ENCODE measurements around the gene LIME1.

LIME1 gene

DNA sequence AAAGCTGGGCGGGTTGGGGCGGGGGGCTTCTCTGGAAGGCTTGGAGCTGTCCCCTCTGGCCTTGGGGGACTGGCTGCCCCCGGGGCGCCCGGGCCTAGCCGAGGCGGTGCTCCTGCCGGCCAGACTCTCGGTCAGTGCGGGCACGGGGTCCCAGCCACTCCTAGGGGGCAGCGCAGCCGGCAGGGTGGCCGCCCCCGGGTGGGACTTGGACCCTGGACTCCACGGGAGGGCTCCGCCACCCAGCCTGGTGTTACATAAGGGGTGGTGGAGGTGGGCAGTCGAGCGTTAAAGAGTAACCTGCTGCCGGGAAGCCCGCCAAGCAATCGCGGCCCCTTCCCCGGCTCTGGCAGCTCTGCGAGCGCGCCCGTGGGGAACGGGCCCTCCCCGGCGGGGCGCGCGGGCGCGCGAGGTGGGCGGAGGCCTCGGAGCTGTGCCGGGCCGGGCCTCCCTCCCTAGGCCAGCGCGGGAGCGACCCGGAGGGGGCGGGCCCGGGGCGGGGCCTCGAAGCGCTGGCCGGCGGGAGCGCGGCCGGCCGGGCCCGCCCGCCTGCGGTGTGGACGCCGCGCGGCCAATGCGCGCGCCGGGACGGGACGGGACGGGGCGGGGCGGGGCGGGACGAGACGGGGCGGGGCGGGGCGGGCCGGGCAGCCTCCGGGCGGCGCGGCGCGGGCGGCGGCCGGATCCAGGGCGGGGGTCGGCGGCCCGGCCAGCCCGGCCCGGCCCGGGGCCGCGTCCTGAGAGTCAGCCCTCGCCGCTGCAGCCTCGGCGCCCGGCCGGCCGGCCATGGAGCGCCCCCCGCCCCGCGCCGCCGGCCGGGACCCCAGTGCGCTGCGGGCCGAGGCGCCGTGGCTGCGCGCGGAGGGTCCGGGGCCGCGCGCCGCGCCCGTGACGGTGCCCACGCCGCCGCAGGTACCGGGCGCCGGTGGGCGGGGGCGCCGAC lies 2.9 kb downstream of the LIME1 start, which contains the start of gene SLC2A4RG:
TSS of gene SLC2A4RG (plus strand) at position 647 of the 940 bp plus-strand sequence. CDS start at position 784, 137 bp downstream.
- peak; percentile 82 for DNase-seq

DNA sequence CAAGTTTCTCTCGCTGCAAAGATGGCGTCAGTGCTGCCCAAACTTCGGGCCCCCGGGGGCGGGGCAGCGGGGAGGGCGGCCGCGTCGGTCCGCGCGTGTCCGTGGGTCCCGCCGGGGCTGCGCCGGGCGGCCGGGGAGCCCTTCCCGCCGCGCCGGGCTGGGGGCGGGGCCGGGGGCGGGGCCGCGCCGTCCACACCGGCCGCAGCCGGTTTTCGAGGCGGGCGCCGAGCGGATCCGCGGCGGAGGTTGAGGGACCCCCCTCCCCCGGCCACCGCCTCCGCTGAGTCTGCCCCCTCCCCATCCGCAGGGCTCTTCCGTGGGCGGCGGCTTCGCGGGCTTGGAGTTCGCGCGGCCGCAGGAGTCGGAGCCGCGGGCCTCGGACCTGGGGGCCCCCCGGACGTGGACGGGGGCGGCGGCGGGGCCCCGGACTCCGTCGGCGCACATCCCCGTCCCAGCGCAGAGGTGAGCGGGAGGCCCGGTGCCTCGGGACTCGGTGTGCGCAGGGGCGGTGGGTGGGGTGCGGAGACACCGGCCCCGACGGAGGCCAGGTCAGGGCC lies 3.7 kb downstream of the LIME1 start:
- no peak for DNase-seq

DNA sequence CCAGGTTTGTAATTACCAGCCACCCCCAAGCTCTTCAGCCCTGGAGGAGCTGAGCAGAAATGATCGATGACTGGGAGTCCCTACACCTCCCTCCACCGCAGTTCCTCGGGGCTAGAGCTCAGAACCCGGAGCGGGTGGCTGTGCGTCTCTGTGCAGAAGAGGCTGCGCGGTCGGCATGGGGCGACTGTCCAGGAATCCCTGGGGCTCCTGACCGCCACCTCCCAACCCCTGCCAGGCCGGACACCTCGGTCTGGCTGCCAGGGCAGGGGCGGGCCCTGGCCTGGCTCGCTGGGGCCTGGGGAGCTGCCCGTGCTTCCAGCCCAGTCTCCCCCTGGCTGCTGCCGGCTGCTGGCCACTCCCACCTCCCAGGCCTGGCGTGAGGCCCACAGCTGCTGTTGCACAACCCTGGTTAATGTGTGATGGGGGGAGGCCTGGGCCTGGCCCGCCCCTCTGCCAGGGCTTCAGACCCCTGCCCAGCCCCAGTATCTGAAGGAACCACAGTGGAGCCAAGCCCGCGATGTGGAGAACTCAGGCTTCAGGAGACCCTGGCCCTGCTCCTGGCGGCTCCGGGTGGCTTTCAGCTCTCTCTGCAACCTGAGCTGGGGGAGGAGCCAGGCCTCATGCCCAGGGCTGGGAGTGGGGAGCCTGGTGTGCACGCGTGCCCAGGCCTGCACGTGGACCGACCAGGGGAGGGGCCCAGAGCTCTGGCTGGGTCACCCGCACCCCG lies 4.3 kb downstream of the LIME1 start:
- DNase-seq: no peak

DNA sequence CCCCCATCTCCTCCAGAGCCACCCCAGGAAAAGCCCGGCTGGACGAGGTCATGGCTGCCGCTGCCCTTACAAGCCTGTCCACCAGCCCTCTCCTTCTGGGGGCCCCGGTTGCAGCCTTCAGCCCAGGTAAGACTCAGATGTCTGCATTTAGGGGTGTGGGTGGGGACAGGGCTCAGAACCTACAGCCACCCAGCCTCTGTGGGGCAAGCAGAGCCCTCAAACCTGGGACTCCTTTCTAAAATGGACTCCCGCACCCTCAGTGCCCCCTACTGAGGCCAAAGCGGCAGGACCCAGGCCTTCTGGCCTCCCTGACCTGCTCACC lies 4.9 kb downstream of the LIME1 start:
- DNase-seq: no peak

DNA sequence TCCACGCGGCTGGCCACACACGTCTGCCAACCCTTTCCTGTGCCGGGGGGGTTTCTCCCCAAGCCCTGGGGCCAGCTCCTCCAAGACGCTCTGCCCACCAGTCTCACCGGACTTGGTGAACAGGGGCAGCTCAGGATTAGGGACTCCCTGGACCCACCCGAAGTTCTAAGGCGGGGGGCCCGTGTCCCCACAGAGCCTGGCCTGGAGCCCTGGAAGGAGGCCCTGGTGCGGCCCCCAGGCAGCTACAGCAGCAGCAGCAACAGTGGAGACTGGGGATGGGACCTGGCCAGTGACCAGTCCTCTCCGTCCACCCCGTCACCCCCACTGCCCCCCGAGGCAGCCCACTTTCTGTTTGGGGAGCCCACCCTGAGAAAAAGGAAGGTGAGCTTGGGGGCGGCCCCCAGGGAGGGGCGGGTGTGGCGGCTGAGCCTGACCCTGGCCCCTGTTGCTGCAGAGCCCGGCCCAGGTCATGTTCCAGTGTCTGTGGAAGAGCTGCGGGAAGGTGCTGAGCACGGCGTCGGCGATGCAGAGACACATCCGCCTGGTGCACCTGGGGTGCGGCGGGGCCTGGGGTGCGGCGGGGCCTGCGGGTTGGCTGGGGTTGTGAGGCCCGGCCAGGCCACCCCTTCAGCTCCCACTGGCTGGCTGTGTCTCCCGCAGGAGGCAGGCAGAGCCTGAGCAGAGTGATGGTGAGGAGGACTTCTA lies 5.4 kb downstream of the LIME1 start:
- DNase-seq: no peak

DNA sequence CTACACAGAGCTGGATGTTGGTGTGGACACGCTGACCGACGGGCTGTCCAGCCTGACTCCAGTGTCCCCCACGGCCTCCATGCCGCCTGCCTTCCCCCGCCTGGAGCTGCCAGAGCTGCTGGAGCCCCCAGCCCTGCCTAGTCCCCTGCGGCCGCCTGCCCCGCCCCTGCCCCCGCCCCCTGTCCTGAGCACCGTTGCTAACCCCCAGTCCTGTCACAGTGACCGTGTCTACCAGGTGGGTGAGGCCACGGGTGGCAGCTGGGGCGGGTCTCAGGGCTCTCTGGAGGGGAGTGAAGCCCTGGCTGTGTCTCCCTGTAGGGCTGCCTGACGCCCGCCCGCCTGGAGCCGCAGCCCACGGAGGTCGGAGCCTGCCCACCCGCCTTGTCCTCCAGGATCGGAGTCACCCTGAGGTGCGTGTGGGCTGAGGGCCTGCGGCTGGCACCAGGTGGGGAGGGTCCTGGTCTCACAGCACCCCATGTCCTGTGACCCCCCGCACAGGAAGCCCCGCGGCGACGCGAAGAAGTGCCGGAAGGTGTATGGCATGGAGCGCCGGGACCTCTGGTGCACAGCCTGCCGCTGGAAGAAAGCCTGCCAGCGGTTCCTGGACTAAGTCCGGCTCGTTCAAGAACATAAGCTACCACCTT lies 6.0 kb downstream of the LIME1 start:
- DNase-seq: no peak

DNA sequence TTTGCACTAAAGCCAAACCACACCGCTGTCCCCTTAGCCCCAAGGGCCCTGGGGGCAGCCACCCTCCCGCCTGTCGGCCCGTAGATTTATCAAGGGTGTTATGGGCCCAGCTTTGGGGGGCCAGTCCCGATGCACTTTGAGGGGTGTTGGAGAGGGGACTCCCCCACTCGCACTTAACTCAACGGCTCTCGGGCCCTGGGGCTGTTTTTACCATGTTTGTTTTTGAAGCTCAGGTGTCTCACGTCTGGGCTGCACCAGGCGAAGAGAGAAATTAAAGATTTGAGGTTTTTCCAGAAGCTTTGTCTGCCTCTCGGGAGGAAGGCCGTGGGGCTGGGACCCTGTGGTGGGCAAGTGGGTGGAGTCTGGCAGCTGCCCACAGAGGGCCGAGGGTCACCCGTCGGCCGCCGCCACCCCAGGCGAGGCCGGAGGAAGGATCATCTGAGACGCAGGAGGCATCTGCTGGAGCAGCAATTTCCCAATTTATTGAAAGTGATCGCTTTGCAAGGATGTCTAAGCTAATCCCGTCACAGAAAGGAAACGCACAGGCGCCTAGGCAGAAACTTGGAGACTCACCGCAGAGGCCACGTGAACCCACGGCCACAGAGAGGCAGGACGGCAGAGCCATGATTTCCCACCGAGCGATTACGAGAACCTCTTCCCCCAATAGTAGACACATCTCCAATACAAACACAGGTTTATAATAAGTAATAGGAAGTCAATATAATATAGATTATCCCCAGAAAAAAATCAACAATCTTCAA lies 6.9 kb downstream of the LIME1 start:
- DNase-seq: no peak

DNA sequence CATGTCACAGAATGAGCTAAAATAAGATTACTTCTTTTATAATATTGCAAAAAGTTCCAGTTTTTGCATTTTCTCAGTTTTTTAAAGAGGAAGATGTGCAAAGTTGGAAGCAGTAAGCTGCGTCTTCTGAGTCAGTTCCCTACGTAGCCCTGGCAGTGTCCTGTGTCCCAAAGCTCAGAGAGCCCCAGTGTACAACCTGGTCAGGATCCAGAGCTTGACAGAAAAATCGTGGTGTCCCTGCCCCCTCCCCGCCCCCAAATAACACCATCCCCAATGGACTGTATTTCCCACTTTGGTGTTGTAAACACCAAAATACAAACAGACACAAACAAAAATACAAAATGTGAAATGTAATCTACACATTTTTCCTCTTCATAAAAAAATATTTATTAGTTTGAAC lies 7.7 kb downstream of the LIME1 start:
- no peak for DNase-seq

DNA sequence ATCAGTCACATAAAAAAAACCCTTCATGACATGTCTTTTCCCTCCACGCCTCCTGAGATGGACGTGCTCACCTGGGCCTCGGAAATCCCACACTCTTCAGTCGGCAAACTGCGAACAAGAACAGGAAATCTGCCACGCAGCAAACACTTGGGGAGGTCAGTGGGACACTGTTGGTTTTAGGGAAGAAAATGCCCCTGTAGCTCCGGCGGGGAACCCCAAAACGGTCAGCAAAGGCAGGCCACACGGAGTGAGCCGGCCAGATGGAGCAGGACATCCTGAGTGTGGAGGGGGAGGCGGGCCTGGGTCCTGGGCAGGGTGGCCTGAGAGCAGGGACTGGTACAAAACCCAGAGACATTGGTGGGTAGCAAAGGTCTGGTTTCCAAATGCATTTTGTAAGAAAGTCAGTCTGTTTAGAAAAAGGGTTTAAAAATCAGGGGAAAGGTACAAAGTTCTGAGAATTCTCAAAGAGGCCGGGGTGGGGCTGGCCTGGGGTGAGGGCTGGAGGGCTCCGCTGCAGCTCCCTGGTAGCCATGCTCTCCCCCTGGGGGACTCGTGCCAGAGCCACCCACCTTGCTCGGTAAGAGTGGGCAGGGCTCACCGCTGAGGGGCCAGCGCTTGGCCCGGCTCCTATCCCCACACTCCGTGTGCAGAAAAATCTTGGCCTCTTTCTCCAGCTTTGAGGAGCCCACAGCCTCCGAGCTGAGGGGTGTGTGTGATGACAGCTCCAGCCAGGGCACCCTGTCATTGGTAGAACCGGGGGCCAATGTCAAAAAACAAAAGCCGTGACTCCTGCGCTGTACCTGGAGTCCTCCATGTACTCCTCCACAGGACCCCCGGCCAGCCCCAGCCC lies 8.3 kb downstream of the LIME1 start:
- DNase-seq: no peak

DNA sequence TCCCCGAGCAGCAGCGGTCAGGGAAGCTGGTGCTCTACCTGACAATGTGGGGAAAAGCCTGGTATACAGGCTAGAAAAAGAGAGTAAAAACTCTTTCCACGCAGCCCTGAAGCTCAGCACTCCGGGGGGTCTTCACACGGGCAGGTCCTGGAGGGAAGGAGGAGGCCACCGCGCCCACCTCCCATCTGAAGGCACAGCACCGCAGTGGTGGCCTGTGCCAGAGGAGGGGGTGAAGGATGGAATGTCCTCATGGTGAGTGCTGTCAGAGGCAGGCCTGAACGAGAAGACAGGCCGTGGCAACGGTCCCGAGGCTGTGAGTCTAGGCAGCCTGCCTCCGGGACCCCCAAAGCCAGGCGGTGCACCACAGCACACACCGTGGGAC lies 9.0 kb downstream of the LIME1 start:
- no peak for DNase-seq

DNA sequence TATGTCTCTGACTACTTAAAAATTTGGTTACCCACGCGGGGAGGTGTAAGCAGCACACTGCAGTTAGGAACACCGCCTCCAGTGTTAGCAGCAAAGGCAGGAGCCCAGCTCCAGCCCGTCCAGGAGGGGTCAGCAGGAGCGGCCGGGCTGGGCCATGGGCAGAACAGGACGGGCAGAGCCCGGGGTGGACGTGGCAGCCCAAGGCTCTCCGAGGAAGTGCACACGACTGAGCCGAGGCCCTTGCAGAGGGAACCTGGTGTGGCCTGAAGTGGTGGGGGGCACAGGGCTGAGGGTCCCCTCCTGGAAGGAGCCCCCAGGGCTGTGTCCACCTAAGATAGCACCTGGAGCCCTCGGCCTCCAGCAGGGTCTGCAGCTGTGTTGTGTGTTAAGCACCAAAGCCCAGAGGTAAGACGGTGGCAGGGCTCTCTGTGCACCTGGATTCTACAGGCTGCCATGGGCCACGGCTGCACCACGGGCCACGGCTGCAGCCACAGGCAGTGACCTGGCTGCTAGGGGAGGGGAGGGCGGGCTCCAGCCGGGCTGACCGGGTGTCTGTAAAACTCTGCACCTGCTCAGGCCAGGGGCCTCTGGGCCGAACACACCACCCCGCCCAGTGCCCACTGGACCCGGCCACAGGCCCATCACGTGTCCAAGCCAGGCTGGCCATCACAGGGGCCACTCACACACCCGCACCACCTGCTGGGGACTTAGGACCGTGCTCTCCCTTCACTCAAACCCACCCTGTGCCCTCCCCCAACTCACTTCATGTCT lies 9.7 kb downstream of the LIME1 start:
- DNase-seq: no peak

DNA sequence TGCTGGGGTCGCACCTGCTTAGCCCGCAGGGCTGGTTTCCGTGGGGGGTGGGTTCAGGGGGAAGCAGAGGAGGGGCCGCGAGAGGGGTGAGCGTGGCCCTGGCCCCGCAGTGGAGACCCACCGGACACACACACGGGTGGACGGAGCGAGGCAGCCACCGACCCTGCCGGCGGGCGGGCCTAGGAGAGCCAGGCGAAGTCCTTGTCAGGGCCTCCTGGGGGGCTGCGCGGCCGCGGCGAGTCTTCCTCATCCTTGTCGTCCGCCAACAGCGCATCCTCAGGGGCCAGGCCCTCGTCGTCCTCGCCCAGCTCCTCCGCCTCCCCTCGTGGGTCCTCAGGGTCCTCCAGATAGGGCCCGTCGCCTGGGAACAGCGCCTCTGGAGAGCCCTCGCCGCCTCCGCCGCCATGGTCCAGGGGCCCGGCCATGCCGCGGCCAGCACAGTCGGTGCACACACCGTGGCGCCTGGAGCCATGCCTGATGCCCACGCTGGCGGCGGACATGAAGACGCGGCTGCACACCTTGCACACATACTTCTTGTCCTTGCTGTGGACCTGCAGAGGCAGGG lies 10.4 kb downstream of the LIME1 start:
- no peak for DNase-seq

DNA sequence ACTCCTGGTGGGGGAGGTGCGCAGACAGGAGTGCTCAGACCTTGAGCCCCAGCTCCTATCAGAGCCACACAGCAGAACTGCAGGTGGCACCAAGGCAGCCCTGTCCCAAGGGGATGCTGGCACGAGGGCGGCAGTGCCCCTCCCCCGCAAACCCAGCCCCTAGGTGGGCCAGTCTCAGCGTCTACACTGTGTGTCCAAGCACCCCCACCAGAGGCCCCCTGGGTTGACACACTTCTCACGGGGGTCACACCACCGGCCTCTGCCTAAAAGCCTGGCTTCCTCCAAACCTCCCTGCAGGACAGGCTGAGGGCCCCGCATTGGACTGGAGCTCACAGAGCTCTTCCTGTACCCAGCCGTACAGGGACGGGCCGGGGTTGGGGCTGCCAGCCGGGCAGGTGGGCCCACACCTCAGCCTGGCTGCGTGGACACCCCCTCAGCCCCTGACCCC lies 11.2 kb downstream of the LIME1 start:
- no peak for DNase-seq

DNA sequence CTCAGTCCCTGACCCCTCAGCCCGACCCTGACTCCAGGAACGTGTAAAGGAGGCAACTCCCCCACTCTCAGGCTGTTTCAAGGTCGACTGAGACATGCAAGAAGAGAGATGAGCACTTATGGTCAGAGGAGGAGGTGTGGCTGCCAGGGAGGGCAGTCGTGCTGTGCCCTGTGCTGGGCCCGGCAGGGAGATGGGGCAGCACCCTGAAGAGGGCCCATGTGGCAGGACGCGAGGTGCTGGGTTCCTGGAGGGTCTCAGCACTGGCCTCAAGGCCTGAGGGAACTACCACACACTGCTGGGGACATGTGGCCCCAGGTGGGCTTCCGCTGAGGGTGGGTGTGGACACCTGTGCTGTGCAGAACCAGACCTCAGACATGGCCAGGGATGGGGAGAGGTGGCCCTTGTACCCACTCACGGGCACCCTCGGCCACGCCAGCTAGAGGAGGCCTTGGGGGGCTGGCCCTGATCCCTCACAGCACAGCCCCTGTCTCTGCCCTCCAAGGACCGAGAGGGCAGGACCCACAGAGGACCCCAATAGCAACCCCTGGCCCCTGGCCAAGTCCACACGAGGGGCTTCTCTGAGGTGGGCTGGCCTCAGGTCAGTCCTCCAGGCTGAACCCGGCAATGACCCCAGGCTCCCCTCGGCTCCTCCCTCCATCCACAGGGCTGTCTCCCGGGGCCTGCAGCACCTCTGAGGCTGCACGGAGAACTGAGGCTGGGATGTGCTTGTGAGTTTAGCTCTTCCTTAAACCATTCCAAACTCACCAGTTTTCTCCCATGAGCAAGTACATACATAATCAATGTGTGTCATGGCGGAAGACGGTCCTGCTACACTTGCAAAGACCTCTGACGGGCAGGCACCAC lies 11.8 kb downstream of the LIME1 start:
- no peak for DNase-seq

DNA sequence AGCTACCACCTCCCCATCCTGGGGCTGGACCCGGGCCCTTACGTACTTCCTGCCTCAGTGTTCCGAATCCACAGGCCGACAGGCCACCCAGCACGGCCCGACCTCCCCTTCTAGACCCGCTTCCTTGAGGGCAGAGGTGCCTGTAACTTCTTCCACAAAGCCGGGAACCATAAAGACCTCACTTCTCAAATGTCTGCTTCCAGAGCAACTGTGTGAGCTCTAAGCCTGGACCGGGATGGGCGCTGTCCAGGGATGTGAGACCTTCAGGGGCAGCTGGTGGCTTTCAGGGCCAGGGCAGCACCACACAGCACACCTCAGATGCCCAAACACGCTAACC lies 12.4 kb downstream of the LIME1 start:
- DNase-seq: no peak

DNA sequence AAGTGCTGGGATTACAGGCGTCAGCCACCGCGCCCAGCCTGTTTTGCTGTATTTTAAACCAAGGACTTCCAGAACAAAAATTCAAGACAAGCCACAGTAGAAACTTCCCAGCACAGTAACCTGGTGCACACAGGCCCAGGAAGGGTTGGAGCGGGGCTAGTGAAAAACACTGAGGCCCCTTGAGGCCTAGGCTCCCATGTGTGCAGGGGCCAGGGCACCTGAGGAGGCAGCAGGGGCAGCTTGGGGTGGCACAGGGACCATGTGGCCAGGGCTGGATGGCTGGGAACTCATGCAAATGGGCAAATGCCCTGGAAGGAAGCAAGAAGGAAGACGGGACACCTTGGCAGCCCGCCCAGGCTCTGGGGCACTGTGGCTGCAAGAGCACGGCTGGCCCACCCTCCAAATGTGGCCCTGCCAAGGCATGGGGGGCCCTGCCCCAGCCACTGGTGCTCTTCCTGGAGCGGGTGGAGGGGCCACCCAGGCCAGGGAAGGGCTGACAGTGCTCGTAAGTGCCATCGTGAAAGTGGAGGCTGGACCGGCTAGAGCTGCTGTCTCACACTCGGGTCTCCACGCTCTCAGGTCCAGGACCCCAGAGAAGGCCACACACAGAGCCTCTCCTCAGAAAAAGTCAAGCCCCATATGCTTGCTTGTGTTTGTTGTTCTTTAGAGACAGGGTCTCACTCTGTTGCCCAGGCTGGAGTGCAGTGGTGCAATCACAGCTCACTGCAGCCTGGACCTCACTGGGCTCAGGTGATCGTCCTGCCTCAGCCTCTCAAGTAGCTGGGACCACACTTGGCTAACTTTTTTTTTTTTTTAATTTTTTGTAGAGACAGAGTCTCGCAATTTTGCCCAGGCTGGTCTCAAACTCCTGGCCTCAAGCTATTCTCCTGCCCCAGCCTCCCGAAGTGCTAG lies 13.4 kb downstream of the LIME1 start:
- DNase-seq: no peak

DNA sequence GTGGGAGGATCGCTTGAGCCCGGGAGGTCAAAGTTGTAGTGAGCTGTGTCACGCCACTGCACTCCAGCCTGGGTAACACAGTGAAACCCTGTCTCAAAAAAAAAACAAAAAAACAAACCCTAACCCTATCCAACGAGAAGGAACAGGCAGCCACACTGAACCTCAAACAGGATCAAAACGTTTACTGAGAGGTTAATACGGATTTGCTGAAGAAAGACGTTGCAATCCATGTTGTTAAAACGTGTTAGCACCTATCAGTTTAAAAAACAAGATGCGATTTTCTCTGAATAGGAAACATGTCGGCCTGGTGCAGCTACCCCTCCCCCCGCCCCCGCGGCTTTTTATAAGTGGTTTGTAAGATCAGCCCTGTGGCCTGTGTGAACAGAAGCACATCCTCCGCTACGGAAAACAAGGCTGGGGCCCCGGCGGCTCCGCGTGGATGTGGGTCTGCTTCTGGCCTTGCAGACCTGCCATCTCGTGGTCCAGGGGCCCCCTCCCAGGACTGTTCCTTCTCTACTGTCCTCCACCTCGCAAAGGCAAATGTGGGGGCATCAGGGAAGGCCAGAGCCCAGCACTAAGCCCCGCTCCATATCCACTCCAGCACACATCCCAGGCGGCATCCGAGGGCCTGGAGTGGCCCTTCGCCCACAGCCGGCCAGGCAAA lies 14.5 kb downstream of the LIME1 start:
- DNase-seq: peak; percentile 81

Measured in activated CD8-positive, alpha-beta memory T cell treated with anti-CD3 and anti-CD28 coated beads, Interleukin-2, amount 50 U/mL, for 48 hours (primary cell).